Measurements from ENCODE around the gene YBX2. TPM values are rescaled to one million over a fixed set of nuclear protein-coding genes. Genes with fewer than 3 reads are reported as not detected.

YBX2 gene
- total and polyA plus RNA-seq, 2 experiments from 2014 or later = 20.9 to 56.2 TPM

GRCh38 chr17:7241090-7241733 is 53.2 kb downstream of the YBX2 start:
- DNase-seq (ENCODE audit: low read depth in 1 of 2, low spot score in 1 of 2) = no peak
- H3K27me3 ChIP-seq = no peaks in the 10 kb centered on the region
- H3K36me3 ChIP-seq = peaks cover 16% of the 10 kb centered on the region
- peaks cover 18% of the 10 kb centered on the region for H3K4me1 ChIP-seq (ENCODE audit: low read depth)
- no peak for TF ChIP-seq CTCF (IDR thresholded peaks at IDR 0.05; ENCODE audit: low read depth, low read length)
- H3K27ac ChIP-seq = peak overlapping the region; percentile 98
- H3K9me3 ChIP-seq (ENCODE audit: low read depth) = no peaks in the 10 kb centered on the region
- peak overlapping the region; percentile 72 for H3K4me3 ChIP-seq

- Histone ChIP-seq H3K36me3 (peaks cover 12% of the 10 kb centered on the region), H3K9me3 (ENCODE audit: low read depth) (no peaks in the 10 kb centered on the region), H3K4me1 (ENCODE audit: low read depth) (peaks cover 18% of the 10 kb centered on the region), H3K27me3 (no peaks in the 10 kb centered on the region), H3K27ac (no peak overlapping the region), H3K4me3 (peak overlapping the region; percentile 19)
- no peak for DNase-seq (ENCODE audit: low read depth in 1 of 2, low spot score in 1 of 2)
- no peak for TF ChIP-seq CTCF (IDR thresholded peaks at IDR 0.05; ENCODE audit: low read depth, low read length)
These were observed 54.1 kb downstream of the YBX2 start for GRCh38 chr17:7240375-7240774.

GRCh38 chr17:7239091-7240027 is 55.1 kb downstream of the YBX2 start, which contains the start of gene PHF23:
Gene PHF23 (minus strand): TSS chr17:7239457. CDS start chr17:7239279, 178 bp downstream.
- Histone ChIP-seq H3K9me3 (ENCODE audit: low read depth) (no peaks in the 10 kb centered on the region), H3K4me3 (peak within 1 kb of the TSS; percentile 96), H3K27ac (peak within 1 kb of the TSS; percentile 83), H3K36me3 (peaks cover 9% of the 10 kb centered on the region), H3K4me1 (ENCODE audit: low read depth) (peaks cover 23% of the 10 kb centered on the region), H3K27me3 (no peaks in the 10 kb centered on the region)
- peak; percentile 99 to 100 for DNase-seq (ENCODE audit: low read depth in 1 of 2, low spot score in 1 of 2)
- no peak for TF ChIP-seq CTCF (IDR thresholded peaks at IDR 0.05; ENCODE audit: low read depth, low read length)

GRCh38 chr17:7238420-7239090 is 55.9 kb downstream of the YBX2 start:
- peaks cover 6% of the 10 kb centered on the region for H3K36me3 ChIP-seq
- H3K4me3 ChIP-seq = peak overlapping the region; percentile 96
- H3K4me1 ChIP-seq (ENCODE audit: low read depth) = peaks cover 23% of the 10 kb centered on the region
- DNase-seq (ENCODE audit: low read depth in 1 of 2, low spot score in 1 of 2) = peak; percentile 39 to 46
- TF ChIP-seq CTCF (IDR thresholded peaks at IDR 0.05; ENCODE audit: low read depth, low read length) = no peak
- H3K9me3 ChIP-seq (ENCODE audit: low read depth) = no peaks in the 10 kb centered on the region
- peak overlapping the region; percentile 83 for H3K27ac ChIP-seq
- no peaks in the 10 kb centered on the region for H3K27me3 ChIP-seq

Other genes starting within 250 kb of the YBX2 start
Only the 30 nearest of the 31 such genes appear.
- not detected in 2 replicates for gene ASGR2, start 179.8 kb downstream of the YBX2 start, total RNA-seq
- gene ASGR2, start 179.8 kb downstream of the YBX2 start, polyA plus RNA-seq = 0.10 TPM in 1 of 2 replicates, not detected in the other
- gene ASGR1, start 115.3 kb downstream of the YBX2 start, total RNA-seq = 19.8 and 20.2 TPM in 2 replicates
- 19.2 and 21.7 TPM in 2 replicates for gene ASGR1, start 115.3 kb downstream of the YBX2 start, polyA plus RNA-seq
- 32.9 and 40.6 TPM in 2 replicates for gene DLG4, start 74.8 kb downstream of the YBX2 start, total RNA-seq
- gene DLG4, start 74.8 kb downstream of the YBX2 start, polyA plus RNA-seq = 6.8 and 7.4 TPM in 2 replicates
- 291 and 364 TPM in 2 replicates for gene ACADVL, start 74.7 kb downstream of the YBX2 start, total RNA-seq
- 573 and 681 TPM in 2 replicates for gene ACADVL, start 74.7 kb downstream of the YBX2 start, polyA plus RNA-seq
- 87.4 and 121 TPM in 2 replicates for gene DVL2, start 60.1 kb downstream of the YBX2 start, total RNA-seq
- 79.2 and 80.3 TPM in 2 replicates for gene DVL2, start 60.1 kb downstream of the YBX2 start, polyA plus RNA-seq
- 53.5 and 57.7 TPM in 2 replicates for gene PHF23, start 55.2 kb downstream of the YBX2 start, total RNA-seq
- 53.9 and 65.0 TPM in 2 replicates for gene PHF23, start 55.2 kb downstream of the YBX2 start, polyA plus RNA-seq
- 517 and 760 TPM in 2 replicates for gene GABARAP, start 52.2 kb downstream of the YBX2 start, total RNA-seq
- gene GABARAP, start 52.2 kb downstream of the YBX2 start, polyA plus RNA-seq = 772 and 773 TPM in 2 replicates
- gene CTDNEP1, start 42.9 kb downstream of the YBX2 start, total RNA-seq = 76.0 and 78.3 TPM in 2 replicates
- gene CTDNEP1, start 42.9 kb downstream of the YBX2 start, polyA plus RNA-seq = 92.5 and 98.6 TPM in 2 replicates
- 54.5 and 68.8 TPM in 2 replicates for gene ELP5, start 42.4 kb downstream of the YBX2 start, total RNA-seq
- 62.3 and 82.9 TPM in 2 replicates for gene ELP5, start 42.4 kb downstream of the YBX2 start, polyA plus RNA-seq
- gene CLDN7, start 32.2 kb downstream of the YBX2 start, total RNA-seq = 0.32 and 0.51 TPM in 2 replicates
- gene CLDN7, start 32.2 kb downstream of the YBX2 start, polyA plus RNA-seq = 0.83 and 0.99 TPM in 2 replicates
- 36.3 and 42.6 TPM in 2 replicates for gene SLC2A4, start 12.9 kb downstream of the YBX2 start, total RNA-seq
- 23.4 and 32.7 TPM in 2 replicates for gene SLC2A4, start 12.9 kb downstream of the YBX2 start, polyA plus RNA-seq
- gene EIF5A, start 13.0 kb upstream of the YBX2 start, total RNA-seq = 319 and 545 TPM in 2 replicates
- gene EIF5A, start 13.0 kb upstream of the YBX2 start, polyA plus RNA-seq = 719 and 988 TPM in 2 replicates
- gene GPS2, start 20.7 kb upstream of the YBX2 start, total RNA-seq = 59.9 and 76.2 TPM in 2 replicates
- 68.7 and 97.4 TPM in 2 replicates for gene GPS2, start 20.7 kb upstream of the YBX2 start, polyA plus RNA-seq
- 25.3 and 32.4 TPM in 2 replicates for gene NEURL4, start 34.7 kb upstream of the YBX2 start, total RNA-seq
- 12.2 and 15.5 TPM in 2 replicates for gene NEURL4, start 34.7 kb upstream of the YBX2 start, polyA plus RNA-seq
- 1.4 and 6.9 TPM in 2 replicates for gene ACAP1, start 41.9 kb upstream of the YBX2 start, total RNA-seq
- gene ACAP1, start 41.9 kb upstream of the YBX2 start, polyA plus RNA-seq = 25.9 and 32.1 TPM in 2 replicates
- 15.9 and 18.4 TPM in 2 replicates for gene KCTD11, start 57.5 kb upstream of the YBX2 start, total RNA-seq
- 10.7 and 14.0 TPM in 2 replicates for gene KCTD11, start 57.5 kb upstream of the YBX2 start, polyA plus RNA-seq
- not detected in 2 replicates for gene TMEM95, start 60.5 kb upstream of the YBX2 start, total RNA-seq
- gene TMEM95, start 60.5 kb upstream of the YBX2 start, polyA plus RNA-seq = not detected in 2 replicates
- 1.3 and 2.6 TPM in 2 replicates for gene TNK1, start 86.5 kb upstream of the YBX2 start, total RNA-seq
- gene TNK1, start 86.5 kb upstream of the YBX2 start, polyA plus RNA-seq = 2.9 and 4.3 TPM in 2 replicates
- 25.9 and 33.4 TPM in 2 replicates for gene PLSCR3, start 99.9 kb upstream of the YBX2 start, total RNA-seq
- gene PLSCR3, start 99.9 kb upstream of the YBX2 start, polyA plus RNA-seq = 39.1 and 40.3 TPM in 2 replicates
- gene TMEM256, start 109.5 kb upstream of the YBX2 start, total RNA-seq = 85.4 and 122 TPM in 2 replicates
- gene TMEM256, start 109.5 kb upstream of the YBX2 start, polyA plus RNA-seq = 117 and 193 TPM in 2 replicates
- 14.8 and 26.3 TPM in 2 replicates for gene NLGN2, start 113.2 kb upstream of the YBX2 start, total RNA-seq
- gene NLGN2, start 113.2 kb upstream of the YBX2 start, polyA plus RNA-seq = 5.2 and 8.4 TPM in 2 replicates
- gene SPEM1, start 125.7 kb upstream of the YBX2 start, total RNA-seq = not detected in 2 replicates
- gene SPEM1, start 125.7 kb upstream of the YBX2 start, polyA plus RNA-seq = not detected in 2 replicates
- not detected in 2 replicates for gene SPEM2, start 131.0 kb upstream of the YBX2 start, total RNA-seq
- not detected in 2 replicates for gene SPEM2, start 131.0 kb upstream of the YBX2 start, polyA plus RNA-seq
- not detected in 2 replicates for gene SPEM3, start 134.2 kb upstream of the YBX2 start, total RNA-seq
- not detected in 2 replicates for gene SPEM3, start 134.2 kb upstream of the YBX2 start, polyA plus RNA-seq
- gene TMEM102, start 140.8 kb upstream of the YBX2 start, total RNA-seq = 10.7 and 12.1 TPM in 2 replicates
- 7.9 and 10.9 TPM in 2 replicates for gene TMEM102, start 140.8 kb upstream of the YBX2 start, polyA plus RNA-seq
- gene FGF11, start 144.9 kb upstream of the YBX2 start, total RNA-seq = 51.9 and 56.8 TPM in 2 replicates
- 50.4 and 63.6 TPM in 2 replicates for gene FGF11, start 144.9 kb upstream of the YBX2 start, polyA plus RNA-seq
- gene CHRNB1, start 150.4 kb upstream of the YBX2 start, total RNA-seq = 8.5 and 14.0 TPM in 2 replicates
- 28.6 and 34.5 TPM in 2 replicates for gene CHRNB1, start 150.4 kb upstream of the YBX2 start, polyA plus RNA-seq
- 28.5 and 40.4 TPM in 2 replicates for gene ZBTB4, start 185.0 kb upstream of the YBX2 start, total RNA-seq
- 17.9 and 26.6 TPM in 2 replicates for gene ZBTB4, start 185.0 kb upstream of the YBX2 start, polyA plus RNA-seq
- gene SLC35G6, start 186.8 kb upstream of the YBX2 start, total RNA-seq = not detected in 2 replicates
- gene SLC35G6, start 186.8 kb upstream of the YBX2 start, polyA plus RNA-seq = 0.10 and 1.9 TPM in 2 replicates
- 40.7 and 41.3 TPM in 2 replicates for gene POLR2A, start 189.7 kb upstream of the YBX2 start, total RNA-seq
- 53.8 and 62.3 TPM in 2 replicates for gene POLR2A, start 189.7 kb upstream of the YBX2 start, polyA plus RNA-seq

All from cardiac muscle cell (in vitro differentiated cells and primary cell).